ENCODE results near the gene ZNF202.
A peak's percentile ranks its signal among the peaks of the same experiment; 100 is the strongest.
"Not testable (repeated sequence)": the region's sequence is repeated elsewhere in the genome, so short reads cannot be mapped to it uniquely, and the experiment has no call there.

Gene ZNF202
- total RNA-seq = 20.1 reads per million, percentile 47 among the genes with 10 or more reads in this experiment

DNA sequence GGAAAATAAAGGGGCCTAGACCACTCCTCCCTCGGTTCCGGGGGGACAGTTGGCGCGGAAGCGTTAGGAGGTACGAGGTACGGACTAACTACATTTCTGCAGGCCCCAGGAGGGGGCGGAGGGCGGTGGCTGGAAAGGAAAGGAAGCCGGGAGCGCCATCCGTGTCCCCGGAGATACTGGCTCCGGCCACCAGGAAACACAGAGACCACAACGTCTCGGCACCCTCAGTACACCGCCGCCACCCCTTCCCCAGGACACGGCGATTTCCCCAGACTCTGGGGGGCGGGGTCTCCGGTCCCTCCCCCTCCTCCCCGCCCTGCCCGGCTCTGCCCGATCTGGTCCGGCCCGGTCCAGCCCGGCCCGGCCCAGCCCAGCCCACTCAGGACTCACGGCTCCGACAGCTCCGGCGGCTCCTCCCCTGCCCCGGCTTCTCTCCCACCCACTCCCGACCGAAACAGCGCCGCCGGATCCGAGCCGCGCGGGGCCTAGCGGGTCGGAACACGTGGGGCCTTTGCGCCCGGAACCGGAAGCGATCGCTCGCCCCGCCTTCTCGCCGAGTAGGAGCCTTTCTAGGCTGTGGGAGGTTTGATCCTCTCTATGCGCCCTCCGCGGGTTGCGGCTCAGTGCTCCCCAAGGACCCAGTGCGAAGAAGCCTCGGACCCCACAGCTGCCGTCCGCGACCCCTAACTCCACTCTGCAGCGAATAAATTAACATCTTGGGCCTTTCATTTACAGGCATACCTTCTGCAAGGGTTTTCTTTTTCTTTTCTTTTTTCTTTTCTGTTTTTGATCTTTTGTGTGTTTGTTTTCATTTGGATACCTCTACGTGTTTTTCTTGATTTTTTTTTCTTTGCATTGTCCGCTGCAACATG is at the start of gene ZNF202:
ZNF202 (minus strand) TSS at position 502 of the 872 bp plus-strand sequence. CDS start 10,772 bp downstream, outside the sequence.
- DNase-seq = peak; percentile 90

DNA sequence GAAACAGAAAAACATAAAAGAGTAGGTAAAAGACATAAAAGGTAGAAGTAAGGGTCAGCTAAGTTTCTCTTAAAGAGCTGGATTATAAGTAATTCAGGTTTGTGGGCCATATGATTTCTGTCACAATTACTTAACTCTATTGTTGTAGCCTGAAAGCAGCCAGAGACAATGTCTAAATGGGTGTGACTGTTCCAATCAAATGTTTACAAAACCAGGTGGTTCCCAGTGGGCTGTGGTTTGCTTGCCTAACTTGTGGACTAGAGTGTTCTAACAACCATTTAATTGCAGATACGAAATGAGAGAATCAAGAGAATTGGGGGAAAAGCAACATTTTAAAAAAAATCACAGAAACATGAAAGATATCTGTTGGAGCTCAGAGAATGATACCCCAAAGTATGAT is 42.1 kb upstream of the ZNF202 start:
- no peak for DNase-seq

DNA sequence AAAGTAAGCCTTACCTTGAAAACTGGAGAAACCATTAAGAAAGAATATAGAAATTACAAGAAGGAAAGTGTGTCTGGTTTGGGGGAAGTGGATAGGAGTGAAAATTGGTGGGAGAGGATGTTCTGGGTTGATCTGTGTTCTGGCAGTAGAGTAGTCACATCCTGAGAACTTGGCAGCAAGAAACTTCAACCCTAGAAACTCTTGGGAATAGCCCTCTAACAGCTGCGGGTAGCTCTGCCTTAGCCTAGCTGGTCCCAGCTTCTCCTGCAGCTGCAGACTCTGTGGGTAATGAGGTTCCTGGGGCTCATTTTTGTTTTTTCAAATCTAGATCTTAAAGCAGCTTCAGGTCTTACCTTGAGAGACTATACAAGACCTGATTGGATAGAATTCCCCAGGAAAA is 37.1 kb upstream of the ZNF202 start:
- no peak for DNase-seq

DNA sequence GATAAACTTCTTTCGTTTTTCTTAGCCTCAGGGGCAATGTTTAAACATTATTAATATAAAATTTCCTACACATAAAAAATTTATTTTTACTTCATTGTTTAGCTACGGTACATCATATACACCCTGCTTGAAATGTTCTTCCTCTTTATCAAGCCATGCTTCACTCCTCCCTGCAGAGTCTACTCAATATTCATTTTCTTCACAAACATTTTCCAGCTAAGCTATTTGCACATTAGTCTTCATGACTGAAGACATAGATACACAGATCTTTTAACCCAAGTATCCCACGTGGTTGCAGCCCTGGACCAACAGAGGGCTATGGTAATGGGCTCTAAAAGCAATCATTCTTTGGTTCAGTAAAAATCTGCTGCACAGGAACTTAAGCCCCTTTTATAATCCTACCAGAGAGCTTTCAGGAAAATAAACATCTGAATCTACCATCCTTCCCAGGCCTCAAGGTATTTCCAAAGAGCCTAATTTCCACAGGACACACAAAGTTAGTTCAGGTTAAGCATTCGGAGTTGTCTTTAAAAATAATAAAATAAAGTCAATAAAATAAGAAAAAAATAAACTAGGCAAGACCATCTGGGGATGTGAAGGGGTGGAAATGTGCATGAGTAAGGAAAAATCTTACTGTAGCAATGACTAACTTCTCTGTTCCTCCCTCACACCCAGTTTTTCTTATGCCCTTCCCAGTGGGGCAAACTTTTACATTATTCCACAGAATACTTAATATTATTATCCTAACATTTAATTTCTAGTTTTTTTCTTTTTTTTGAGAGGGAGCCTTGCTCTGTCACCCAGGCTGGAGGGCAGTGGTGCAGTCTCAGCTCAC is 34.5 kb upstream of the ZNF202 start:
- no peak for DNase-seq

DNA sequence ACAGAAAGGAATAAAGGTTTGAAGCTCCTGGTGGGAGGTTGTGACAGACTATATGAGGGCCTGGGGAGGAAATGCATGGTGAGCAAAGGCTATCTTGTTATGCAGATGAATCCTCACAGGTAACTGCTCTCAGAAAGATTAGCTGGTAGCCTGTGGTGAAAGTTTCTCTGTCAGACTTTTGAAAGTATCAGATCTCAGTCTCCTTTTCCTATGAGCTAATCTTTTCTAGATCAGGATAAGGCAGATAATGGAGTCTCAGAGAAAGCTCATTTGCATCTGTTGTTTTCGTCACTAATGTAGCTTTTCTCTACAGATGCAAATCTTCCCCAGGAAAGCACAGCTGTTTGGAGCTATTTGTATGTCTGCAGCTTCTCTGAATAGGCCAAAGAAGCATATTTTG is 33.8 kb upstream of the ZNF202 start:
- DNase-seq = no peak

DNA sequence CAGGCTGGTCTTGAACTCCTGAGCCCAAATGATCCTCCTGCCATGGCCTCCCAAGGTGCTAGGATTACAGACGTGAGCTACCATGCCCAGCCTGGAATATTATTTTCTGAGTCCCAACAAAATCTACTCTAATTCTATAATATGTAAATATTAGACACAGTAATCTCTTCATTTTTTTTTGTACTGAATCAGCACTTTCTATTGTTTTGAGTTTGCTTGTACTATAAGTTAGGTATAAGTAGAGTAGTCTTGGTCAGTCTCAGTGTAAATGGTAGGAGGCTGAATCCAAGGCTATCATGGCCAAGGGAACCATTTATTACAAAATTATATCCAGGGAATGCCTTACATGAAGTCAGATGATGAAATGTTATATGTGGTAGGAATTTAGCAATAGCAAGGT is 32.5 kb upstream of the ZNF202 start:
- DNase-seq = no peak

DNA sequence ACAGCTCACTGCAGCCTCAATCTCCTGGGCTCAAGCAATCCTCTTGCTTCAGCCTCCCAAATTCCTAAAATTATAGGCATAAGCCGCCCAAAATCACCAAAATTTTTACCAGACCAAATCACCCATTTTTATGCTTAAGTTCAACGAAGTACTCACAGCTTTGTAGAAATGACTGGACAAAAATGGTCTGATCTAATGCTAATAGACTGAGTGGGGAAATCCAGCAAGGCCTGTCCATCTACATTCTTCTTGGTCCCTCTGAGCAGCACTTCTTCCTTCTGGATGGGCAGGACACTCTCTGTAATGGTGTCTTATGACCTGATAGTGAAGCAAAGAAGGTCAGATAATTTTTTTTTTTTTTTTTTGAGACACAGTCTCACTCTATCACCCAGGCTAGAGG is 31.6 kb upstream of the ZNF202 start:
- DNase-seq = no peak

DNA sequence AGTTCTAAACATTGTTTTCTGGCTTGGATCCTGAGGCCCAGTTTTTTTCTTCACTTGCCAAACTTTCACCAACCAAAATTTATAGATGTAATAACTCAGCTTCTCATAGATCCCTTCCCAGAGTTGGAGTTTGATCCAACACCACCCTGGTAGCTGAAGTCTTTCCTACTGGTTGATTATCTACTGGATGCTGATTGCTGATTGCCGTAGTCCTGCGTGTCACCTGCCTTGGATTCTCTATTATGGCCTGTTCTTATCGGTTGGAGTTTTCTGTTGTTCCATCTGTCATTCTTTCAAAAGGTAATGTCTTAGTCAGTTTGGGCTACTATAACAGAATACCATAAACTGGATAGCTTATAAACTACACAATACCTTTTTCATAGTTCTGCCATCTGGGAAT is 30.2 kb upstream of the ZNF202 start:
- DNase-seq = no peak

DNA sequence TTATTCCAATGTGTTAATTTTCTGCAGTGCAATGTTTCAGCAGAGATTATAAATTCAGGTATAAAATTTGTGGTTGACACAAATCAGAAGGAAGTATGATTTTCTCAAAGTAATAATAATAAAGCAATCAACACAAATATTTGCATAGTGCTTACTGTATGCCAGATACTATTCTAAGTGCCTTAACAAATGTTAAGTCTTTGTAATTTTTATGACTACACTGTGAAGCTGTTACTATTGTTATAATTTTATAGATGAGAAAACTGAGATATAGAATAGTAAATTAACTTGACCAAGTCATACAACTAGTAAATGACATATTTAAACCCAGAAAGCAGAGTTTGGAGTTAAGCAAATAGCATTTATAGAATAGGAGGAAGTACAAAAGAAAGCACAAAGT is 29.3 kb upstream of the ZNF202 start:
- no peak for DNase-seq

DNA sequence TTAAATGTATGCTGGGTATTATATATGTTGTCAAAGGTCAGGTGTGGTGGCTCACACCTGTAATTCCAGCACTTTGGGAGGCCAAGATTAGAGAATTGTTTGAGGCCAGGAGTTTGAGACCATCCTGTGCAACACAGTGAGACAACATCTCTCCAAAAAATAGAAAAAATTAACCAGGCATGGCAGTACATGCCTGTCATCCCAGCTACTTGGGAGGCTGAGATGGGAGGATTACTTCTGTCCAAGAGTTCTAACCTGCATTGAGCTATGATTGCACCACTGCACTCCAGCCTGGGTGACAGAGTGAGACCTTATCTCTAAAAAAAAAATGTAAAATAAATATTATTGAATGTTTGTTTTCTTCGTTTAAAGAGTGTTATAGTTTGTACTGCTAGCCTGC is 24.1 kb upstream of the ZNF202 start:
- DNase-seq = no peak

DNA sequence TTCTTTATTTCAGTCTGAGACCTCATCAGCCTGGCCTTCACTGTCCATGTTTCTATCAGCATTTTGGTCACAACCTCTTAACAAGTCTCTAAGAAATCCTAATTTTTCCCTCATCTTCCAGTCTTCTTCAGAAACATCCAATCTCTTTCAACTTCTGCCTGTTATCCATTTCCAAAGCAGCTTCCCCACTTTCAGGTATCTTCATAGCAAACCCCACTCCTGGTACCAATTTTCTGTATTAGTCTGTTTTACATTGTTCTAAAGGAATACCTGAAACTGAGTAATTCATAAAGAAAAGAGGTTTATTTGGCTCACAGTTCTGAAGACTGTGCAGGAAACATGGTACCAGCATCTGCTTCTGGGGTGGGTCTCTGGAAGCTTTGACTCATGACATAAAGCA is 21.0 kb upstream of the ZNF202 start:
- DNase-seq = no peak

DNA sequence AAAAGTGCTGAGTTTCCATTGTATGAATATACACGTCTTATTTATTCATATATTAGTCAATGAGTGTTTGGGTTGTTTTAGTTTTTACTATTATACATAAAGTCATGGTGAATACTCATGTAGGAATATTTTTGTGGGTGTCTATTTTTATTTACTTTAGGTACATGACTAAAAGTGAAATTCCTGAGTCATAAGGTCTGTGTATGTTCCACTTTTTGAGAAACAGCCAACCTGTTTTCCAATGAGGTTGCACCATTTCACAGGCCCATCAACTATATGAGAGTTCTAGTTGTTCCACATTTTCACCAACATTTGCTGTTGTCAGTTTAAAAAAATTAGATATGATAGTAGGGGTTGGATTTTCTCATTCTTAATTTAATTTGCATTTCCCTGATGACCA is 19.4 kb upstream of the ZNF202 start:
- no peak for DNase-seq

DNA sequence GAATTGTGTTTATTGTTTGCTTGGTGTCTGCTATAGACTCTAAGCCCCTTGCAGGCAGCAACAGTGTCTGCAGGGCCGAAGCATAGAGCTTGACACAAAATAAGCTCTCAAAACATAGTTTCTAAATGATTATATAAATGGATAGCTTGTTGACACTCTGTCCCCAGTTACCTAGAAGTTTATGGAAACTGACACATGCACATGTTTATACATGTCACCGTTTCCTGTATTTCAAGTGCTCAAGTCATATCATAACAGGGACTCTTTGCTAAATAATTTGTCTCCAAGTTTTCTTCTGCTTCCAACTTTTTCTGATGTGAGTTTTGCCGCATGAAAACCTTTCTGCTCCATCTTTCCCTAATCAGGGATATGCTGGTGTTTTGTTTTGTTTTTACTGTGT is 16.5 kb upstream of the ZNF202 start:
- DNase-seq = no peak

DNA sequence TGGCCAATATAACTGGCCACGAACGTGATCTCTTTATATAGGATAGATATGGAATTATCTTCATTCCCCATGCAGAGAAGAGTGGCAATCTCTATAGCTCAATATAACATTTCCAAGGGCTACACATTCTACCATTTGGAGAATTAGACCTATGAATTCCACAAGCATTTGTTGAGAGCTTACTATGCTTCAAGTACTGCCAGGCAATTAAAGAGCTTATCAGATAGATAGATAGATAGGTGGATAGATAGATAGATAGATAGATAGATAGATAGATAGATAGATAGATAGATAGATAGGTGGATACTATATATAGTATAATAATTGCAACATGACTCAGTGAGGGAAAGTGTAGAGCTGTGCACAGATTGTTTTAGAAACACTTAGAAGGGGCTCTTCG is 14.4 kb upstream of the ZNF202 start:
- no peak for DNase-seq

DNA sequence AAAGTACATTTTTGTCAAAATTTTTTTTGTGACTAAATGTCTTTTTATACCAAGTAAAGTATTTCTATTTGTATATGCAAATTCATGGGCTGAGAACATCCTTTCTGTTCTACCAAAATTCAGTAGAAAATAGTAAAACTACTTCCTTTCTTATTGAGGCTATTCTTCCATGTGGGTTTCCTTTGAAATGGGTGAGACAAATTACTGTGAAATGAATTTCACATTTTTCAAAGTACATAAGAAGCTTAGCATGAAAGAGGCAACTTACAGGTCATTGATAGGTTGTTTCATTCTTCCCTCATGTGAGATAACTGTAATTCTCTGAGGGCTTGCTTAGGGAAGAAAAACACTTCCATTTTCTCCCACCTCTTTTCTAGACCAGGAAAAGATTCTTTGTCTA is 13.9 kb upstream of the ZNF202 start:
- no peak for DNase-seq

DNA sequence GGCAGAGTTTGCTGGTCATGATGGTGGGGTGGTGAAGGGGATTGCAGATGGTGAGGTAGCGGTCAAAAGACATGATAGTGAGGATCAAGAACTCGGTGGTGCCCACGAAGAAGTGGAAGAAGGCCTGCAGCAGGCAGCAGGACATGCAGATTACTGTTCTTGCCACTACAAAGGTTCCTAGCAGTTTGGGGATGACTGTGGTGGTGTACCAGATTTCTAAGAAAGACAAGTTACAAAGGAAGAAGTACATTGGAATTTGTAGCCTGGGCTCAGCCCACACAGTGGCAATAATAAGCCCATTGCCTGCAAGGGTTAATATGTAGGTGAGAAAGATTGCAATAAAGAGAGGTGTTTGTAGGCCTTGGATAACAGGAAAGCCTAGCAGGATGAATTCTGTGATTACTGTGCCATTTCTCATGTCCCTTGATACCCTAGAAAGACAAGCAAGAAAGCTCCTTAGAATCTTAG is 12.7 kb upstream of the ZNF202 start, which contains the start of gene OR6X1:
OR6X1 (minus strand) TSS at position 418 of the 468 bp plus-strand sequence; CDS start at position 418, 0 bp downstream.
- DNase-seq = no peak

DNA sequence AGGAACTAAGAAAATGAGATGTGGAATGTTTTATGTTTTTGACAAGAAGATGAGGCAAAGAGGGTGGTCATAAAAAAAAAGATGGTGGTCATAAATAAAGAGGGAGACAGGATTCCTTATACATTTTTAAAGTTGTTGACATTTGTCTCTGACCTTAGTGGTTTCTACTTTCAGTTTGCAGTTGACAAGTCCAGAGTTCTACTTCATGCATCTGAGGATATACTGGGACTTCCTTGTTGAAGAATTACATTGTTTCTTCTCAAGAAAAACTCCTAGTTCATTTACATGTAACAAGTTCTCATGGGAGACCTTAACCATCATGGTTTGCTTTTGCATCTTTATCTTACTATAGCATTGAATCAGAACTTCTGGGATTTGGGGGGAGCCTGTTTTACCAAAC is 11.7 kb upstream of the ZNF202 start:
- DNase-seq = no peak

DNA sequence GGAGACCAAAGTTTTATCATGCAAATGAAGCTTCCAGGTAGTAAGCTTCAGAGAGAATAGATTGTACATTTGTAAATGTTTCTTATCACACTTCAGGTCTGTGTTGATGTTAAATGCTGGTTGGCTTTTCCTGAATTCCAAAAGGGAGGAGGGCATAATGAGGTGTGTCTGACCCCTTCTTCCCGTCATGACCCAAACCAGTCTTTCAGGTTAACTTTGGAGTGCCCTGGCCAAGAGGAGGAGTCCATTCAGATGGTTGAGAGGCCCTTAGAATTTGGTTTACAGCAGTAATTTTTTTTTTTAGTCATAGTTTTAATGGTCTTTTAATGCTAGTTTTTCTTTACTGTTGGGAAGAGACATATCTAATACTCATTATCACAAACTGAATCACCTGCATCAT is 10.3 kb upstream of the ZNF202 start:
- no peak for DNase-seq

DNA sequence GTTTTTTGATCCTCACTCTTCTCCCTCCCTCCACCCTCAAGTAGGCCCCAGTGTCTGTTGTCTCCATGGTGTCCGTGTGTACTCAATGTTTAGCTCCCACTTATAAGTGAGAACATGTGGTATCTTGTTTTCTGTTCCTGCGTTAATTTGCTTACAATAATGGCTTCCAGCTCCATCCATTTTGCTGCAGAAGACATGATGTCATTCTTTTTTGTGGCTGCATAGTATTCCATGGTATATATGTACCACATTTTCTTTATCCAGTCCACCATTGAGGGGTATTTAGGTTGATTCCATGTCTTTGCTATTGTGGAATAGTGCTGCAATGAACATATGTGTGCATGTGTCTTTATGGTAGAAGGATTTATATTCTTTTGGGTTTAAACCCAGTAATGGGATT is 6.9 kb upstream of the ZNF202 start:
- not testable (repeated sequence) for DNase-seq

DNA sequence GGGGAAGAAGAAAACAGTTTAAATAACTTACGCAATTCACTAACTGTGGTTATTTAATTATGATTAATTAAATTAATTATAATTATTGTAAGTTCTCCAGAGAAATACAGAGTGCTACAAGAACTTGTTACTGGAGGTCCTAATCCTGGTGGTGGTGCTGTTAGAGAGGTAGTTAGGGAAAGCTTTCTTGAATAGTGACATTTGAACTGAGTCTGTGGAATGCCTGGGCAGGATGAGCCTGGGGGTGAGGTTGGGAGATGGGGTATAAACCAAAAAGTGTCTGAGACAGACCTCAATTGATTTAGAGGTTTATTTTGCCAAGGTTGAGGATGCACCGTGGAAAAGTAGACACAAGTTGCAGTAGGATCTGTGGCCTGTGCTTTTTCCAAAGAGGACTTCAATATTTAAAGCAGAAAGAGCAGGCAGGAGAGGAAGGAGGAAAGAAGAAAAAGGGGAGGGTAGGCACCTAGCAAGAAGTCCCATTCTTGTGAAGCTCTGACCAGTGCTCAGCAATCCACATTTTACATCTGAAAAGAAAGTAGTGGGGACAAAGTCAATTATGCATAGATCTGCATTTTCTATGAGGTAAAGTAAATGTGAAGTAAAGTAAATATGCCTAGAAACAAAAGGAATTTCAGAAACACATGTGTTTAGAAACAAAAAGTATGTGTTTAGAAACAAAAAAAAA is 4.4 kb upstream of the ZNF202 start:
- no peak for DNase-seq

DNA sequence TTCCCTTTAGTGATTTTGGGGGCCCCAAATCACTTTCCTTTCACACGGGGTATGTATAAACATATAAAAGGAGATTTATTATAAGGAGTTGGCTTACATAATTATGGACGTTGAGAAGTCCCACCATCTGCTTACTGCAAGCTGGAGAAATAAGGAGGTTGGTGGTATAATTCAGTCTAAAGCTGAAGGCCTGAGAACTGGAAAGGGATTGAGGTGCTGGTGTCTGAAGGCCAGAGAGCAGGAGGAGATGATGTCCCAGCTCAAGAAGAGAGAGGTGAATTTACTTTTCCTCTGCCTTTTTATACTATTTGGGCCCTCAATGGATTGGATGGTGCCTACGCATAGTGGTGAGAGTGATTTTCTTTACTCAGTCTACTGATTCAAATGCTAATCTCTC is 1.3 kb upstream of the ZNF202 start:
- DNase-seq = no peak

DNA sequence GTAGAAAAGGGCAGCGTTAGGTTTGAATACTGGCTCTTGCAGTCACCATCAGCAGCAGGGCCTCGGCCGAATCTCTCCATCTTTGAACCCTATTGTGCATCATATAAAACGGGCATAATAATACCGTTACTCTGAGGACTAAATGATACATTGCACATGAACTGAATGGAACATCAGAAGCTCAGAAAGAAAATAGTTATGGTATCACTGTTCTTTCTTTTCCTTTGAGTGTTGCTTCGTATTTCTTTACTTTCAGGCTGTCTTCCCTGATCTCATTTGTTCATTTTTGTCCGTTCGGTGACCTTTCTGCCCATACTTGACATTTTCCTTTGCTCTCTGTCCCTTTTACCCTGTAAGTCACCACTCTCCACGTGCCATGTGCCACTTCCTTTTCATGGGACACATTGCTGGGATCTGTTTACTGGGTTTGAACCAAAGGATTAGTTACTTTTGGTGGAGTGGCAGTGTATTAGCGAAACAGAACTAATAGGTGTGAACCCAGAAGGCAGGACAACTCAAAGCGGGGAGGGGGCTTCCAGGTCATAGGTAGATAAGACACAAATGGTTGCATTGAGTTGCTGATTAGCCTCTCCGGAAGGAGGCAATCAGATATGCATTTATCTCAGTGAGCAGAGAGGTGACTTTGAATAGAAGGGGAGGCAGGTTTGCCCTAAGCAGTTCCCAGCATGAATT is 717 bp upstream of the ZNF202 start:
- no peak for DNase-seq

DNA sequence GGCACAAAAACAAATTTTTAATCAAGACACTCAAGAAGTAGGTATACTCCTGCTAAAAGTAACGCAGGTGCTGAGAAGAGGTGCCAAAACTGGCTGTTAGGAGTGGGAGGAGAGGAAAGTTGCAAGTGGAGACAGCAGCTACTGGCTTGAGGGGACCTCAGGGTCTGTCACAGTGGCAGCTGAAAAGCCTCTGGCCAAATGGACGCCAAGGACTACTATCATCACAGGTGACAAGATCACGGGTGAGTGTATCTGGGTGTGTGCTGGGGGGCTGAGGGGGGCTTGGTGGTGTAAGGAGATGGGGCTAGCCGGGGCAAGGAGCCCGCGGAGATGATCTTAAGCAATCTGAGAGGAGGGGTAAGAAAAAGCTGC is 687 bp downstream of the ZNF202 start:
- DNase-seq = no peak

All from effector CD4-positive, alpha-beta T cell (primary cell).